ENCODE data around the gene HIPK3.

HIPK3 gene

DNA sequence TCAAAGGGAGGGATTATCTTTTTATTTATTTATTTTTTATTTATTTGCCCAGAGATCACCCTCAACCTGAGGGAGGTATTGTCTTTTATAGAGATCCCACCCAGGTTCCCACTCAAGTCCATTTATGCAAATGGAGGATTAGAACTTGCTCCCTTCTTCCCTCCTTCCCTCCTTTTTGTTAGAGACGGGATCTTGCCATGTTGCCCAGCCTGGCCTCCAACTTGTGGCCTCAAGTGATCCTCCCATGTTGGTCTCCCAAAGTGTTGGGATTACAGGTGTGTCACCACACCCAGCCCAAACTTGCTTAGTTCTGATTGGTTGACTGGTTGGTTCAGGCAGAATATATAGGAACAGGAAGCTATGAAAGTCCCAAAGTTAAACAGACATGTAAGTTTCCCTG is 51.9 kb downstream of the HIPK3 start:
- DNase-seq, result no peak

DNA sequence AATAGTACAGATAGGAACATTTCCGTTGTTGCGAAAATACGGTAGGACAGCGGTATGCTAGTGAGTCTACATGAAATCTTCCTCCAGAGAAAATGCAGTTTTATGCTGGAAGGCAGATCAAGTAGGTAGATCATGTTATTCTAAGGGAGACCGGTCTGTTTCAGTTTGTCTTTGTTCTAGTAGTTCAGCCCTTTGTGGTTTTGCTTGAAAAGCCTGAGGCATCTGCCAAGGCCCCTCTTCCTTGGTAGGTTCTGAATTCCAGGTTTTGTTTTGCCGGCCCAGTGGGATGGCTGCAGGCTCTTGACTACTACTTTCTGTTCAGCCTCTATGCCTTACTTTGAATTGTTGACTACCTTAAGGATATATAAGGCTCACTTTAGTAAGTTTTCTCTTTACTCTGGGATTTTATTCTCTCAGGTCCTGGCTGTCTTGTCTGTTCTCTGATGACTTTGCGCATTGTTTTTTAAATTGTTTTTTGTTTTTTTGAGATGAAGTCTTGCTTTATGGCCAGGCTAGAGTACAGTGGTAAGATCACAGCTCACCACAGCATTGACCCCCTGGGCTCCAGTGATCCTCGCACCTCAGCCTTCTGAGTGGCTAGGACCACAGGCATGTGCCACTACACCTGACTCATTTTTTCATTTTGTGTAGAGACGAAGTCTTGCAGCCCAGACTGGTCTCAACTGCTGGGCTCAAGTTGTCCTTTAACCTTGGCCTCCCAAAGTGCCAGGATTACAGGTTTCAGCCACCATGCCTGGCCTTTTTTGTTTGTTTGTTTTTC is 53.7 kb downstream of the HIPK3 start:
- DNase-seq, result no peak

DNA sequence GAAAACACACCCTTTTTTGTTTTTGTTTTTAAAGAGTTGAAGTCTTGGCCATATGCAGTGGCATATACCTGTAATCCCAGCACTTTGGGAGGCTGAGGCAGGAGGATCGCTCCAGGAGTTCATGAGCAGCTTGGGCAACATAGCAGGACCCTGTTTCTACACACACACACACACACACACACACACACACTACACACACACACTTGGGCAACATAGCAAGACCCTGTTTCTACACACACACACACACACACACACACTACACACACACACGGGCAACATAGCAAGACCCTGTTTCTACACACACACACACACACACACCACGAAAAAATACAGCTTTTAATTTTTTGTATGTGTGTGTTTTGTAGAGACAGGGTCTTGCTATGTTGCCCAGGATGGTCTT is 54.5 kb downstream of the HIPK3 start:
- no peak for DNase-seq

DNA sequence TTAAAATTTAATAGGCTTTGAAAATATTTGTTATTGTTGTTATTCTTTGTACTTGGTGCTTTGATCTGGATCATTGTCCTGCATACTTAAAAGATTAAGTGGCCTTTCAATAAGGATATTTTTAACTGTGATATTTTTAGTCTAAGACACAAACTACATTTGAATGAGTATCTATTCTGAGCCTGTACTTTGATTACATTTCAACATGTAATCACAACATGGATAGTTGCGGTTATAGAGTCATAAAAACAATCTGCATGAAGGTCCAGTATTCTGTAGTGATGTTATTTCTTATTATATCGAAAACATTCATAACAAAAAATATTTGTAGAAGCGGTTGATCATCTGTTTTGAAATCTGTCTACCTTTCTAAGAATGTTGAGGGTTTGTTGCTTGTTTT is 58.6 kb downstream of the HIPK3 start:
- no peak for DNase-seq

DNA sequence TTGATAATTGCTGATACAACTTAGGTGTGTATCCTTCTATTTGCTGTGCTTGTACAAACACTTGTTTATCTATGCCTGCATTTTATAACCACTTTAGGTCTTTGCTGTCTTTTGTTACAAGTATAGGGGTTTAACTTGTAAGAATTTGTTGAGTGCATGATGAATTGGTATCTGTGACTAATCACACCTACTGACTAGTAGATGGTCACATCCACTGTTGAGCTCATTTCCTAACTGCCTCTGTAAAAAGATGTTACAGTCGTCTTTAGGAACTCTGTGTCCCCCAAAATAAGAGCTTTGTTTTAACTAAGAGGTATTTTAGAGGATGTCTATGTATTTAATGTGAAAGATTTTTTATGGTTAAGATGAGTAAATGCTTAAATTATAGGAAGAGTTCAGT is 60.5 kb downstream of the HIPK3 start:
- DNase-seq, result no peak

DNA sequence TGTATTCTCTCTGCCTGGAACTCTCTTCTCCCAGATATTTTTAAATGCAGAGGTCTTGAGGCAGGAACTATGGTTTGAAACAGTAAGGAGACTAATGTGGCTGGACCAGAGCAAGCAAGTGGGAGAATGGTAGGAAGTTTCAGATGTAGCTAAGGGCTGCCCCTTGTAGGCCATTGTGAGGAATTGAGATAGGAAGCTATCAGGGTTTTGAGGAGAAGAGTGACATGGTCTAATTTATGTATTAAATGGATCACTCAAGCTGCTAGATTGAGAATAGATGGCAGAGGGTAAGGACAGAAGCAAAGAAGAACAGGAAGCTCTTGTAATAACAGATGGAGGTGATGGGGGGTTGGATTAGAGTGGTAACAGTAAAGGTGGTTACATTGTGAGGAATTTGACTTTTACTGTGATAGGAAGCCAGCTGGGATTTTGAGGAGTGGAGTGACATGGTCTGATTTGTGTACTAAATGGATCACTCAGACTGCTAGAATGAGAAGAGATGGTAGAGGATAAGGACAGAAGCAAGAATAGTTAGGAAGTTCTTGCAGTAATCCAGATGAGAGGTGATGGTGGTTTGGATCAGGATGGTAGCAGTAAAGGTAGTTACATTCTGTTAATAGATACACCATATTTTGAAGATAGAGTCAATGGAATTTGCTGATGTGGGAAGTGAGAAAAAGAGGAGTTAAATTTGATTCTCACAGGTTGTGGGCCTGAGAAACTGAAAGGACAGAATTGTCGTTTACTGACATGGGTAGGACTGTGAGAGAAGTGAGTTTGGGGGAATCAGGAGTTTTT is 63.0 kb downstream of the HIPK3 start:
- DNase-seq, result no peak

DNA sequence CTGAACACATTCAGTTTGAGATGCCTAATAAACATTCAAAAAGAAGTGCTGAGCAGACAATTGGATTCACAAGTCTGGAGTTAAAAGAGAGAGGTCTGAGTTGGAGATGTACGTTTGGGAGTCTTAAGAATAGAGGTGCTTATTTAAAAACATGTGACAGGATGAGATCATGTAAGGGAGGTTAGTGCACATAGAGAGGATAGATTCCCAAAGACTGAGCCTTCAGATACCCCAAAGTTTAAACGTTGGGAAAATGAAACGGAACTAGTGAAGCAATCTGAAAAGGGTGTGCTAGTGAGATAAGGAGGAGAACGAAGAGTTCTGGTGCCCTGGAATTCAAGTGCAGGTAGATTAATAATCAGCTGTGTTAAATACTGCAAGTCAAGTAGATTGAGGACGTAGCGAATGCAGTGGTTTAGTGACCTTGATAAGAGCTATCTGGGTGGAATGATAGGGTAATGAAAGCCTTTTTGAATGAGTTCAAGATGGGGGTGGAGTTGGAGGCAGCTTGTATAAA is 63.7 kb downstream of the HIPK3 start:
- DNase-seq, result no peak

DNA sequence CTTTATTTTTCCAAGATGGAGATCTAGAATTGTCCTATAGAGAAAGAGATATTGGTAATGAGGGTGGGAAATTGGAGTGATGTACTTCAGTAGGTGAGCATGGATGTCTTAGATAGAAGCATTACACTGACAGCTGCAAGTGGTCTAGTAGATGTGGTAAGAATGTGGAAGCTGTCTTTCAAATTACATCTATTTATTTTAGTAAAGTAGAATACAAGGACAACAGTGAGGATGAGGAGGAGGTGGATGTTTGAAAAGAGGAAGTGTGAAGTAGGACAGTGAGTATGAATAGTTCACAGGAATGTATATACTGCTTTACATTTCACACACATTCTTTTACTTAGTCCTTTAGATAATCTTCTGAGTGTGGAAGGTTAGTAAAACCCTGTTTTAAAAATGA is 64.2 kb downstream of the HIPK3 start:
- no peak for DNase-seq

DNA sequence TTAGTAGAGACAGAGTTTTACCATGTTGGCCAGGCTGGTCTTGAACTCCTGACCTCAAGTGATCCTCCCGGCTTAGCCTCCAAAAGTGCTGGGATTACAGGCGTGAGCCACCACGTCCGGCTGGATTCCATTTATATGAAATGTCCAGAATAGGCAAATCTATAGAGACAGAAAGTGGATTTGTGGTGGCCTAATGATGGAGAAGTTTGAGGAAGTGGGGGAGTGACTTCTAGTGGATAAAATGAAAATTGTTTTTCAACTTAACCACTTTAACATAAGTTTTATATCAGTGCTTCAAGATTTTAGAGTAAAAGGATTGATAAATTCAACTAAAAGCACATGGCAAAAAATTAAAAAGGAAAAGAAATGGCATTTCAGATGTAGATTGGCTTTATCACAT is 66.2 kb downstream of the HIPK3 start:
- DNase-seq, result no peak

DNA sequence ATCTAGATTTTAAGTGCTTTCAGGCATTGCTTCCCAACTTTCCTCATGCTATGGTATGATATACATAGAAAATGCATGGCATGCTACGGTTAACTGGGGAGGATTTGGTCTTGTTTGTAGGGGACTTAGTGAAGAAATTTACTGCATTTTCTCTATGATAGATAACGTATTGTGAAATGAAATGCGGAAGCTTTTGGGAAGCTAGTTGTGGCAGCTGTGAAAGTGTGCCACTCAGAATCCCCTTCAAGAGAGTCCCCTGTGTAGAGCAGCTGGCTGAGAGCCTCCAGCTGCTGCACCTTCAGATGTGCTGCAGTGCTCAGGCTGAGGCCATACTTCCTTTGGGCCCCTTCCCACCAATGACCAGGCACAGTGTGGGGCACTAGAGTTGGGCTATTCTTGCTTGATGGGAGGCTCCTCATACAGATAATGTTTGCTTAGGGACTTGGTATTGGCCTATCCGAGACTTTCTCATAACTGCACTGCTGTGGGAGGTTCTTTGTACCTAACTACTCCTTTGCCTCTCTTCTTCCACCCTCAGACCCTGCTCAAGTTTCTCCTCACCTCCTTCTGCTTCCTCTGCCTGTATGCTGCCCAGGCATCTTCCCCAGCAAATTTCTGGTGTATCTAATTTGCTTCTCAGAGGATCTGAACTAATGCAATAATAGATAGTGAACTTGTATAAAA is 67.3 kb downstream of the HIPK3 start:
- DNase-seq, result no peak

DNA sequence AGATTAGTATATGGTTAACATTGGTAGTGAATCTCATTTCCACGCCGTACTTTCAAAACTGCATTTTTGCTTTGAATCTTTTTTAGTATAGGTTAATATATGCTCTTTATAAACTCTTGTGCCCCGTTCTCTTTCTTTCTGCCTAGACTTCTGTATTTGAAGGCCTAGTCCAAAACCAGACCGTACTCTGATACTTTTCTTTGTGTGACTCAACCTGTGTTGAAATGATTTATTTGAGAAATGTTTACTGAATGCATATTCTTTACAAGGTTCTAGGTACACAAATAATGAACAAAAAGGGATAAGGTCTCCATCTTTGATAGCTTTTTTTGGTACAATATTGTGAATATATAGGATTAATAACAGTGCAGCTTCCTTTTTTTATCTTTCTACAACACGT is 68.3 kb downstream of the HIPK3 start:
- no peak for DNase-seq

DNA sequence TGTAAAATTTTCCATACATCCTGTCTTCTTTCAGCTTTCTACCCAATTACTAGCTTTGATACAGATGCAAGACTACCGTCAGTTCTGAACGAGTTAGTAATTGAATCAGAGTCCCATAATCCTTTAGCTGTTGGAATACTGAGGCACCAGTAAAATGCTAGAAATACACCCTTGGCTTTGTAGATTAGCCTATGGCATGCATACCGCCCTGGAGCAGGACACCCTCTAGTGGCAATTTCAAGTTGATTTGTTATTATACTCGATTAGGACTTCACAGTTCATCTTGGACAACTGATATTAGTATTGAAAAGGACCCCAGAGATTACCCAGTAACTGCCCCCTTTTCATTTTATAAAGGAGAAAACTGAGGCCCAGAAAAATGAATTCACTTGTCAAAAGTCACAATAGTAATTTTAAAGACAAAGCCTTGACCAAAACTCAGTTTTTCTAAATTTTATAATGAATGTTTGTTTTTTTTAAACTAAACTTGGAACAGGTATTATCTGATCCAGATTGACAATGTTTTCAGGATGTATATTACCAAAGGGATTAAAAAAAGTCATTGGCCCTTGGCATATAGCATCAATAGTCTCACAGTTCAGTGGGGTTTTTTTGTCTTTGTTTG is 72.6 kb downstream of the HIPK3 start:
- DNase-seq, result peak; percentile 47

DNA sequence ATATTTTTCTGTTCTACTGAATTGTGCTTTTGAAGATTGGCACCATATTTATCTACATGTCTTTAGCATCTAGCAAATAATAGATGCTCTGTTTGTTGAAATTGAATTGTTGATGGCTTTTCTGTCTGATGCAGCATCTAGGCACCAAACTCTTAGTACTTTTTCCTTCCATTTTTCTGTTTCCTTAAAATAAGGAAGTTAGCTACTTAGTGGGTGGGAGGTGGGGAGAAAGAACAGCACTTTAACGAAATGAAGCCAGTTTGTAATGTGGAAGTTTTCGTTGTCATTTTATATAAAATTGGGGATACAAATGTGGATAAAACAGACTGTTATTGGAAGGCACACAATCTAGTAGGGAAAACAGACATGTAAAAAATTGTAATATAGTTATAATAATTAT is 76.6 kb downstream of the HIPK3 start:
- no peak for DNase-seq

DNA sequence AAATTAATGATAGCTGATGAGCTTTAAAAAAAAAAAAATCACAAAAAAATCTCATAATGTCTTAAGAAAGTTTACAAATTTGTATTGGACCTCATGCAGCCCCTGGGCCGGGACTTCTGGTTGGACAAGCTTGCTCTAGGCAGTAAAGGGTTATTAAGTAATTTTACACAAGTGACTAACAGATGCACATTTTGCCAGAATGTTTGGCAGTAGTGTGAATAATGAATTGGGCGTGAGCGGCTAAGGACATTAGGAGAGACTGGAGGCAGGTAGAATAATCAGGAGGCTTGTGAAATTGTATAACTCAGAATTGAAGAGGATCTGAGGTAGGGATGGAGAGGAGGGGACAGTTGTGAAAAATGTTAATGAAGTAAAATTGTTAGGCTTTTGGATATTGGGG is 77.4 kb downstream of the HIPK3 start:
- no peak for DNase-seq

DNA sequence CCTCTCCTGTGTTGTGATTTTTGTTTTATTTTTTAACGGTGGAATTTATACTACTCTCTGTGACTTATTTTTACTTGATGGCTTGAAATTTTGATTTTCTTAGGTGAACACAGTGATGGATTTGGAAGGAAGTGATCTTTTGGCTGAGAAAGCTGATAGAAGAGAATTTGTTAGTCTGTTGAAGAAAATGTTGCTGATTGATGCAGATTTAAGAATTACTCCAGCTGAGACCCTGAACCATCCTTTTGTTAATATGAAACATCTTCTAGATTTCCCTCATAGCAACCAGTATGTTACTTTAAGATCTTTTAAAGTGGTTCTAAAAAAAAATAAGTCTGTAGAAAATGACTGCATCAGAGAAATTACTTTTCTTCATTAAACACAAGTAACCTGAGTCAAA is 82.1 kb downstream of the HIPK3 start:
- no peak for DNase-seq

DNA sequence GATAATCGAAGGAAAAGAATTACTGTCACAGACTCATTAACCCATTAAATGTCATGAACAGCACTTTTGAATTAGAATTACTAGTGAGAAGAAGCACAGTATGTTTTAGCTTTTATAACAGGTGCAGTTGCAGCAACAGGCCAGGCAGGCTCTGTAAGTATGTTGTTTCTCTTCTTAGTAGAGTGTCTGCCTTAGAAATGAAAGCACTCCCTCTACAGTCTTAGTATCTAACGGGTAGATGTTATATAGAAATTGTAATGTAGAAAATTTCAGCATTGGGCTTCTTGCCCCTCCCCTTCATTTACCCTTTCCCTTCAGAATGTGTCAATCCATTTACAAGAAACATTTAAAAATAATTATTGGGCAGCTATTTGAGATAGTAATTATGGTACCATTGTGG is 87.4 kb downstream of the HIPK3 start:
- no peak for DNase-seq

DNA sequence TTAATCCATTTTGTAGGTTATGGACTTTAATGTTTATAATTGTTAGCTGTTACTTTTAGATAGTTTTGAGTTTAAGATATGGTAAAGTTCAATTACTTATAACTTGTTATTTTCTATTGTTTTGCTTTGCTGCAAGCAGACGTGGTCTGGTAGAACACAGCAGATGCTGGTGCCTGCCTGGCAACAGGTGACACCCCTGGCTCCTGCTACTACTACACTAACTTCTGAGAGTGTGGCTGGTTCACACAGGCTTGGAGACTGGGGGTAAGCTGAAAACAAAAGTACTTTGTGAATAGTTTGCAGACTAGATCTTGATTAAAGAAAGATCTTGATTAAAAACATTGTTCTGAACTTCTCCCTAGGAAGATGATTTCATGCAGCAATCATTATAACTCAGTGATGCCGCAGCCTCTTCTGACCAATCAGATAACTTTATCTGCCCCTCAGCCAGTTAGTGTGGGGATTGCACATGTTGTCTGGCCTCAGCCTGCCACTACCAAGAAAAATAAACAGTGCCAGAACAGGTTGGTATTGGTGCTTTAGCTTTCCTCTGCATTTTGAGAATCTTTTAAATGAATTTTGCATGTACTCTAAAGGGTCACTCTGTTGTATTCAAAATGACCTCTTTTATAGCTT is 90.4 kb downstream of the HIPK3 start:
- no peak for DNase-seq

DNA sequence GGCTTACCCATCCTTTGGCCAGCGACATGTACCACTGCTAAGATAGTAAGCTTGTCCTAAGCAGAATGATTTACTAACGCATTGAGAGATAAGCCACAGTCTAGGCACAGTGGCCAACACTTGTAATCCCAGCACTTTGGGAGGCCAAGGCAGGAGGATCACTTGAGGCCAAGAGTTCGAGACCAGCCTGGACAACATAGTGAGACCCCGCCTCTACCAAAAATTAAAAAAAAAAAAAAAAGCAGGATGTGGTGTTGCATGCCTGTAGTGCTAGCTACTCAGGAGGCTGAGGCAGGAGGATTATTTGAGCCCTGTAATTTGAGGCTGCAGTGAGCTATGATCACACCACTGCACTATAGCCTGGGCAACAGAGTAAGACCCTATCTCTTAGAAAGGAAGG is 93.1 kb downstream of the HIPK3 start:
- DNase-seq, result no peak

DNA sequence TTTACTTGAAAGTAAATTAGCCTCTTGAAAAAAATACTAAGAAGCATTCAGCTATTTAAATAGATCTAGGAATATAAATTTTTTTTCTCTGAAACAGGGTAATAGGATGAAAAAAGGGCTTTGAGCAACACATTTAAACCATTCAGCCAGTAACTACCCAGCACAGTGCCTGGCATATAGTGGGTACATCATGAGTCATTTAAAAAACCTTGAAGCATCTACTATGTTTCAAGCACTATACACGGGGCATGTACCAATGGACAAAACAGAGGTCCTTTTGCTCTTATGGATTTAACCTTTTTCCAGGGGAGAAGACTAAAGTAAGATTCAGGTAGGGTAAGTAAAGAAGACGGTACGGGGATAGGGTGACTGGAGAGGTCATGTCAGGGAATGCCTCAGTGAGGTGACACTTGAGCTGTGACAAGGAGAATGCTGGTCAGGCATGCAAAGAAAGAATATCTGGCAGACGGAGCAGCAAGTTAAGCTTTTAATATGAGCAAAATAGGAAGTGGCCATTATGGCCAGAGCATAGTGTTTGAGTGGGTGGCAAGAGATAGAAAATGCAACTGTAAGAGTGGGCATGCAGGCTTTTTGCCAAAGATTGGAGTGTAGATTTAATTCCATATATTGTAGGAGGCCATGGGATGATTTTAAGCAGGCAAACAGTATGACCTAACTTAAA is 101.1 kb downstream of the HIPK3 start:
- no peak for DNase-seq

DNA sequence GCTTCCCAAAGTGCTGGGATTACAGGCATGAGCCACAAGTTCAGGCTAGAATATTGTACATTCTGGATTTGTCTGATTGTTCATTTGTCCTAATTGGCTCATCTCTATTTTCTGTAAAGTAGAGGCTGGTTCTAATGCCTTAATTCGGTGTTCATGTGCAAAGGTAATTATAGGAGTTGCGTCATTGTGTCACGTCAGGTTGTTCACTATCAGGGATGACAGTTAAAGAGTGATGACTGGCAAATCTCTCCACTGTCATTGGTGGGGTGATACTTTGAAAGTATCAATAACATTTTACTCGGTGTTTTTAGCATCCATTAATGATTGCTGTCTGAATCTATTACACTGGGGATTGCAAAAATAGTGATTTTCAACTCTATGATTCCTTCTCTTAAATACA is 103.5 kb downstream of the HIPK3 start:
- no peak for DNase-seq

DNA sequence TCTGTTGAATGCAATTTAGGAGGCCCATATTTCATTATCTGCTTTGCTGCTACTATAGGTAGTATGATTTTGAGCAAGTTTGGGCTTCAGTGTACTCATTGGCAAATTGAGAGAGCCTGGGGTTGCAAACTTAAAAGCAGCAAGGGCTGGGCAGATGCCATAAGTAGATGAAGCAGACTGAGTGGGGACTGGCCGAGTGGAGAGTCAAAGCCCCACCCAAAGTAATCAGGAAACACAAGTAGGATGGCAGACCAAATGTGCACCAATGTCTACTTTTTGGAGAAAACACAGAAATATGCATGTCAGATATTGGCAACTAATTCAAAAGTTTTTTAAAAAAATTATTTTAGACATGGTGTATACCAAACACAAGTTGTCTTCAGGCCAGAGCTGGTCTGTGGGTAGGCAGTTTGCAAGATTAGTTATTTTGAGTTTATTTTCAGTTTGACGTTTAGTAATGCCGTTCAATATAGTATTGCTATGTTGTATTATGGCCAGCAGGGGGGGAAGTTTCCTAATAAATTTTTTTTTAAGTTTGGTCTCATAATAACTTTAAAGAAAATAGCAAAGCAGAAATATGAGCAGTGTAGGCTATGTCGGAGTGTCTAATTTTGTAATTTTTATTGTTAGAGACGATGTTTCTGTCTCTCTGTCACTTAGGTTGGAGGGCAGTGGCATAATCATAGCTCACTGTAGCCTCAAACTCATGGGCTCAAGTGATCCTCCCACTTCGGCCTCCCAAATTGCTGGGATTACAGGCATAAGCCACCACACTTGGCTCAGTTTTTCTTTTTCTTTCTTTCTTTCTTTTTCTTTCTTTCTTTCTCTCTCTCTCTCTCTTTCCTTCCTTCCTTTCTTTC is 105.1 kb downstream of the HIPK3 start:
- peak; percentile 30 for DNase-seq
